SK-N-SH (cell line): ENCODE results near the gene CENPF. TPM values are rescaled to one million over a fixed set of nuclear protein-coding genes. Genes with fewer than 3 reads are reported as not detected.

Experiments used
- CTCF ChIA-PET: fragments of 300-600, 350-600 bp; formaldehyde crosslinking; extraction: SDS; loops from one replicate; lab custom pipeline; 2021; lab: Yijun Ruan, JAX
- POLR2A ChIA-PET: fragments of 350-600 bp; sonication (Branson Sonifier 250); formaldehyde crosslinking; extraction: SDS; loops from one replicate; lab custom pipeline; 2020; ENCODE audit warnings: antibody characterized with exemption, inconsistent platforms; lab: Yijun Ruan, JAX
- DNase-seq: peaks from one replicate; pipeline ENCODE4 v3.0.0; 2012
- H2AFZ ChIP-seq: fragments of 200-600 bp; sonication (generic); 2 replicates; pipeline ENCODE4 v1.8.1; 2016; ENCODE audit warnings: antibody characterized with exemption, mild to moderate bottlenecking, low read depth
- H3F3A ChIP-seq: fragments of 200-600 bp; sonication (generic); replicated peaks from 2 replicates; pipeline ENCODE3; 2016; ENCODE audit warnings: antibody characterized with exemption, mild to moderate bottlenecking; ENCODE audit not compliant: insufficient read depth
- H3K27ac ChIP-seq, 2 experiments: fragments of 200-500 bp in 1 of 2; fragments of 200-600 bp in 1 of 2; sonication (Bioruptor generic) in 1 of 2; sonication (generic), shearing (Covaris generic) in 1 of 2; 2 replicates each; pipeline versions ENCODE4 v1.5.1 to v1.6.1; 2014 to 2016; ENCODE audit warnings: low read depth in 2 of 2, inconsistent platforms in 1 of 2, low read length in 1 of 2, mild to moderate bottlenecking in 1 of 2, mixed read lengths in 1 of 2
- H3K27me3 ChIP-seq: fragments of 200-600 bp; sonication (generic), shearing (Covaris generic); 2 replicates; pipeline ENCODE4 v1.6.1; 2016; ENCODE audit warnings: mixed run types; ENCODE audit not compliant: insufficient read depth
- H3K36me3 ChIP-seq, 2 experiments: fragments of 200-500 bp in 1 of 2; fragments of 200-600 bp in 1 of 2; sonication (Bioruptor generic) in 1 of 2; sonication (generic) in 1 of 2; replicated peaks in 1 of 2; 2 replicates each; pipeline versions ENCODE3 to v1.5.1; 2014 to 2016; ENCODE audit warnings: low read length in 1 of 2, mild to moderate bottlenecking in 1 of 2; ENCODE audit not compliant: insufficient read depth in 2 of 2, control insufficient read depth in 1 of 2
- H3K4me1 ChIP-seq, 2 experiments: fragments of 200-500 bp in 1 of 2; fragments of 200-600 bp in 1 of 2; sonication (Bioruptor generic) in 1 of 2; sonication (generic), shearing (Covaris generic) in 1 of 2; 2 replicates each; pipeline versions ENCODE4 v1.5.1 to v1.6.1; 2014 to 2016; ENCODE audit warnings: low read depth in 1 of 2, low read length in 1 of 2, mixed run types in 1 of 2; ENCODE audit not compliant: insufficient read depth in 2 of 2, control insufficient read depth in 1 of 2
- H3K4me2 ChIP-seq: fragments of 200-600 bp; sonication (generic), shearing (Covaris generic); 2 replicates; pipeline ENCODE4 v1.6.1; 2017; ENCODE audit warnings: mixed run types
- H3K4me3 ChIP-seq, 2 experiments: fragments of 200-500 bp in 1 of 2; fragments of 200-600 bp in 1 of 2; sonication (Bioruptor generic) in 1 of 2; sonication (generic), shearing (Covaris generic) in 1 of 2; 2 replicates each; pipeline versions ENCODE4 v1.5.1 to v1.8.1; 2014 to 2016; ENCODE audit warnings: low read depth in 2 of 2, inconsistent platforms in 1 of 2, low read length in 1 of 2, mild to moderate bottlenecking in 1 of 2, mixed read lengths in 1 of 2, moderate library complexity in 1 of 2
- H3K79me2 ChIP-seq: fragments of 200-600 bp; sonication (generic); 2 replicates; pipeline ENCODE4 v1.8.1; 2017; ENCODE audit warnings: mild to moderate bottlenecking; ENCODE audit not compliant: insufficient read depth
- H3K9ac ChIP-seq: fragments of 200-600 bp; sonication (generic); 2 replicates; pipeline ENCODE4 v1.6.1; 2017; ENCODE audit warnings: mixed run types
- H3K9me2 ChIP-seq: fragments of 200-600 bp; sonication (generic); 2 replicates; pipeline ENCODE4 v1.6.1; 2017; ENCODE audit warnings: mixed run types
- H3K9me3 ChIP-seq: fragments of 200-600 bp; sonication (generic); 2 replicates; pipeline ENCODE4 v1.6.1; 2017; ENCODE audit warnings: mixed run types, mild to moderate bottlenecking, moderate library complexity
- H4K20me1 ChIP-seq: fragments of 200-600 bp; sonication (generic); 2 replicates; pipeline ENCODE4 v1.6.1; 2017; ENCODE audit warnings: mild to moderate bottlenecking, mixed run types; ENCODE audit not compliant: insufficient read depth
- CHD2 ChIP-seq: fragments of 150-350 bp; IDR thresholded peaks from 2 replicates; pipeline ENCODE4 v1.6.1; 2018; ENCODE audit warnings: low read length; ENCODE audit not compliant: partially characterized antibody
- ELF1 ChIP-seq: IDR thresholded peaks from 2 replicates; pipeline ENCODE4 v1.4.0; 2012
- EP300 ChIP-seq, 2 experiments: IDR thresholded peaks; 2 replicates each; pipeline versions ENCODE4 v1.4.0 to v1.6.1; 2012; ENCODE audit warnings: borderline replicate concordance in 1 of 2, low read depth in 1 of 2, low read length in 1 of 2
- EZH2phosphoT487 ChIP-seq: fragments of 200-600 bp; sonication (generic); IDR thresholded peaks from 2 replicates; pipeline ENCODE4 v1.6.1; 2017; ENCODE audit warnings: low read depth, mixed run types, mild to moderate bottlenecking, antibody characterized with exemption, moderate library complexity, borderline replicate concordance
- FOSL2 ChIP-seq: IDR thresholded peaks from 2 replicates; pipeline ENCODE4 v1.4.0; 2012; ENCODE audit warnings: low read depth, mild to moderate bottlenecking, moderate library complexity, borderline replicate concordance
- FOXJ3 ChIP-seq: sonication (generic); formaldehyde crosslinking; IDR thresholded peaks from 2 replicates; pipeline ENCODE4 v1.5.1; 2020; ENCODE audit warnings: mild to moderate bottlenecking, missing genetic modification reagents
- FOXM1 ChIP-seq: IDR thresholded peaks from 2 replicates; pipeline ENCODE4 v1.4.0; 2012; ENCODE audit warnings: low read depth, mild to moderate bottlenecking
- GABPA ChIP-seq: IDR thresholded peaks from 2 replicates; pipeline ENCODE4 v1.4.0; 2012; ENCODE audit warnings: low read depth, mild to moderate bottlenecking
- GATA2 ChIP-seq: sonication (generic); formaldehyde crosslinking; IDR thresholded peaks from 2 replicates; pipeline ENCODE4 v1.5.0; 2020; ENCODE audit warnings: mild to moderate bottlenecking, missing genetic modification reagents
- JUND ChIP-seq: IDR thresholded peaks from 2 replicates; pipeline ENCODE4 v1.4.0; 2012
- NFIC ChIP-seq: IDR thresholded peaks from 2 replicates; pipeline ENCODE4 v1.4.0; 2012; ENCODE audit warnings: borderline replicate concordance
- NRF1 ChIP-seq: IDR thresholded peaks from 2 replicates; pipeline ENCODE4 v1.6.1; 2012; ENCODE audit warnings: low read depth, mild to moderate bottlenecking, low read length
- RAD21 ChIP-seq: IDR thresholded peaks from 2 replicates; pipeline ENCODE4 v1.6.1; 2012; ENCODE audit warnings: mild to moderate bottlenecking, low read length
- RCOR1 ChIP-seq: fragments of 150-350 bp; IDR thresholded peaks from 2 replicates; pipeline ENCODE4 v1.6.1; 2017; ENCODE audit warnings: antibody characterized with exemption, low read length
- RXRA ChIP-seq: IDR thresholded peaks from 2 replicates; pipeline ENCODE4 v1.4.0; 2012; ENCODE audit warnings: low read depth, mild to moderate bottlenecking, borderline replicate concordance
- SIN3A ChIP-seq: IDR thresholded peaks from 2 replicates; pipeline ENCODE4 v1.6.1; 2012; ENCODE audit warnings: low read depth, mild to moderate bottlenecking, low read length, moderate library complexity, borderline replicate concordance
- SMC3 ChIP-seq: IDR thresholded peaks from 2 replicates; pipeline ENCODE4 v1.6.1; 2012; ENCODE audit warnings: low read depth, low read length, improper control_type of control experiment
- TAF1 ChIP-seq: IDR thresholded peaks from 2 replicates; pipeline ENCODE4 v1.6.1; 2012; ENCODE audit warnings: low read depth, mild to moderate bottlenecking, low read length, moderate library complexity, borderline replicate concordance
- TCF12 ChIP-seq: IDR thresholded peaks from 2 replicates; pipeline ENCODE4 v1.4.0; 2012
- TEAD4 ChIP-seq: IDR thresholded peaks from 2 replicates; pipeline ENCODE4 v1.4.0; 2012; ENCODE audit warnings: mild to moderate bottlenecking, borderline replicate concordance; ENCODE audit not compliant: insufficient read depth
- WGBS: methylation state at CpG from one replicate; pipeline ENCODE4 v1.1.6; 2017; ENCODE audit warnings: low lambda C conversion rate; 5-methylcytosine and 5-hydroxymethylcytosine counted together
- polyA plus RNA-seq, 3 experiments: library from polyadenylated mRNA; depleted of rRNA; stranded (reverse); fragments of >200 nt; gene quantifications; 2 replicates each; pipeline ENCODE4 v1.2.3, GENCODE V29; 2012
- TF ChIP-seq, protein P1 (sequence below): IDR thresholded peaks from 2 replicates; pipeline ENCODE4 v1.4.0; 2012; ENCODE audit warnings: low read depth, borderline replicate concordance
- TF ChIP-seq, protein P2 (sequence below): IDR thresholded peaks from 2 replicates; pipeline ENCODE4 v1.4.0; 2012; ENCODE audit warnings: low read depth
- TF ChIP-seq, protein P3 (sequence below): fragments of 200-600 bp; sonication (generic); IDR thresholded peaks from 2 replicates; pipeline ENCODE4 v1.6.1; 2017; ENCODE audit warnings: antibody characterized with exemption, mild to moderate bottlenecking, moderate library complexity

The CENPF gene
- polyA plus RNA-seq, 1 of the 3 experiments (the other 2 are of a cell fraction): 14.5 TPM

DNA sequence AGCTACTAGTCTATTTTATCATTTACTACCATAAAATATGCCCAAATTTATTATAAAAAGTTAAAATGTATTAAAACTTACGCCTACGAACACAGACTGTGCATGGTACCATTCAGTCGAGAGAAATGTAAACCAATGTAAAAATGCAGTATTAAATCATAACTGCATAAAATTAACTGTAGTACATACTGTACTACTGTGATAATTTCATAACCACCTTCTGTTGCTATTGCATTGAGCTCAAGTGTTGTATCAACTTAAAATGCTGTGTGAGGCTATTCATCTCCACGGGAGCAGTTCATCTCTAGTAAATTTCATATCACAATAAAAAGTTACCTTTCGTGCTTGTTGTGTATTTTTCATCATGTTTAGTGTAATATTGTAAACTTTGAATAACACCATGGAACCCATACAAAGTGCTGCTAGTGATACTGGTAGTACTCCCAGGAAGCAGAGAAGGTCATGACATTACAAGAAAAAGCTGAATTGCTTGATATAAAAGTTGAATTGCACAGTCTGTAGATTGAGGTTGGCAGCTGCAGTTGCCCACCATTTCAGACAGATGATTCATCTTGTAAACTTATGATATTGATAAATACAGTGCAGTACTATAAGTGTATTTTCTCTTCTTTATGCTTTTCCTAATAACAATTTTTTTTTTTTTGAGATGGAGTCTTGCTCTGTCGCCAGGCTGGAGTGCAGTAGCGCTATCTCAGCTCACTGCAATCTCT is 19.0 kb upstream of the CENPF start (continued):
- TF ChIP-seq GATA2 (no peak), EP300 (IDR thresholded peaks at IDR 0.05; ENCODE audit: borderline replicate concordance in 1 of 2, low read depth in 1 of 2, low read length in 1 of 2) (peak in 1 of 2 experiments; percentile 65; a peak in 1 of 4 replicates), CHD2 (no peak), TAF1 (no peak), JUND (peak; percentile 67), TCF12 (peak; percentile 72), EZH2phosphoT487 (no peak), TEAD4 (0 out of 2 replicates have a peak, but pooled peaks have one; percentile 11), NRF1 (no peak), FOXJ3 (CRISPR knock-in tag) (no peak), SMC3 (no peak), RAD21 (no peak), SIN3A (no peak), GABPA (no peak), FOXM1 (no peak), ELF1 (no peak)
- TF ChIP-seq, protein P1, sequence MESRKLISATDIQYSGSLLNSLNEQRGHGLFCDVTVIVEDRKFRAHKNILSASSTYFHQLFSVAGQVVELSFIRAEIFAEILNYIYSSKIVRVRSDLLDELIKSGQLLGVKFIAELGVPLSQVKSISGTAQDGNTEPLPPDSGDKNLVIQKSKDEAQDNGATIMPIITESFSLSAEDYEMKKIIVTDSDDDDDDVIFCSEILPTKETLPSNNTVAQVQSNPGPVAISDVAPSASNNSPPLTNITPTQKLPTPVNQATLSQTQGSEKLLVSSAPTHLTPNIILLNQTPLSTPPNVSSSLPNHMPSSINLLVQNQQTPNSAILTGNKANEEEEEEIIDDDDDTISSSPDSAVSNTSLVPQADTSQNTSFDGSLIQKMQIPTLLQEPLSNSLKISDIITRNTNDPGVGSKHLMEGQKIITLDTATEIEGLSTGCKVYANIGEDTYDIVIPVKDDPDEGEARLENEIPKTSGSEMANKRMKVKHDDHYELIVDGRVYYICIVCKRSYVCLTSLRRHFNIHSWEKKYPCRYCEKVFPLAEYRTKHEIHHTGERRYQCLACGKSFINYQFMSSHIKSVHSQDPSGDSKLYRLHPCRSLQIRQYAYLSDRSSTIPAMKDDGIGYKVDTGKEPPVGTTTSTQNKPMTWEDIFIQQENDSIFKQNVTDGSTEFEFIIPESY: no peak

DNA sequence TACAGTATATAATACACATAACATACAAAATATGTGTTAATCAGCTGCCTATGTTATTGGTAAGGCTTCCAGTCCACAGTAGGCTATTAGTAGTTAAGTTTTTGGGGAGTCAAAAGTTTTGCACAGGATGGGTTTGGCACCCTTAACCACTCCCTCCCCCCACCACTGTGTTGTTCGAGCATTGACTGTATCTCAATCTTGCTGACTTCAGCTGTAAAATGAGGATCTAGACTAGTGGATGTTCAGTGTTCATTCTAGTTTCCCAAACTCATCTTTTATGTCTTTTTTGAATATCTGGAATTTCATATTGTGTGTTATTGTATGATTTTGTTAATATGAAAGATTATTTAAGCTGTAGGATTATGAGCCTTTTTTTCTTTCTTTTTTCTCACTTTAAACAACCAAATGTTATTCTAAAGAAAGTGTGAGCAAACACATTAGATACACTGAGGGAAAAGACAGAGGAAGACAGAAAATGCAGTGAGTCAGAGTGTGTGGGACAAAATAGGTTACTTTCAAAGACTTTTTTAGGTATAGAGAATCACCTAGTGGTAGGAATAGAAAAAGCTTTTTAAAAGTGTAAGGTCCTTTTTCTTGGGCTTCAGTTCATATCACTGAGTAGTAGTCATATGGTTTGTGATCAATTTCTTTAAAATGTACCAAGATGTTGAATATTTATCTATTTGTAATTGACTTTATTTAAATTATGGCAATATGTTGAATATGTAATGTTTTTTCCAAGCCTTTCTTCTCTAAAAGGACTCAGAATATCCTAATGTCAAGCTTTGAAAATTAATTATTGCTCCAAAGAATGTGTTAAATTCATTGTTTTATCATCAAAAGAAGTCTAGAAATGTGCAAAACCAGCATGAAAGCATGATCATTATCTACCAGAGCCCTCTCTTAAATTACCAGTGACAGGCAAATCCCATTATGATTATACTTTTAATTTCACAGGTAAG is 17.9 kb upstream of the CENPF start:
- no peak overlapping the region for H3K4me3 ChIP-seq
- H2AFZ ChIP-seq: no peak overlapping the region
- peaks cover 3 to 38% of the 10 kb centered on the region in 2 experiments for H3K4me1 ChIP-seq
- no peak overlapping the region for H3K4me2 ChIP-seq
- H3K79me2 ChIP-seq: no peaks in the 10 kb centered on the region
- no peaks in the 10 kb centered on the region for H3K9me3 ChIP-seq
- WGBS: 29% methylated on average over 1 of the region's 1 CpG
- CTCF ChIA-PET: interaction anchor here (0.6 to 18.6 kb wide), 29 partner anchors 9 to 1336 kb away, joined by 3 to 323 read pairs (median 4); no protein-coding TSS in a partner anchor
- no peak for DNase-seq
- H3K36me3 ChIP-seq: no peaks in the 10 kb centered on the region
- no peaks in the 10 kb centered on the region for H3K27me3 ChIP-seq
- H3K9ac ChIP-seq: no peak overlapping the region
- POLR2A ChIA-PET: interaction anchor here (1.2 kb wide), 1 partner anchor 252 kb away, joined by 5 read pairs; no protein-coding TSS in a partner anchor
- peaks cover 47% of the 10 kb centered on the region for H3F3A ChIP-seq
- no peaks in the 10 kb centered on the region for H4K20me1 ChIP-seq
- no peaks in the 10 kb centered on the region for H3K9me2 ChIP-seq
- peak overlapping the region in 1 of 2 experiments; percentile 50; a peak in 2 of 4 replicates for H3K27ac ChIP-seq
- TF ChIP-seq RAD21 (peak; percentile 87), GABPA (no peak), EZH2phosphoT487 (no peak), NRF1 (no peak), TEAD4 (no peak), FOXJ3 (CRISPR knock-in tag) (no peak), SMC3 (peak; percentile 77), EP300 (IDR thresholded peaks at IDR 0.05; ENCODE audit: borderline replicate concordance in 1 of 2, low read depth in 1 of 2, low read length in 1 of 2) (no peak), FOSL2 (peak; percentile 55), FOXM1 (no peak), GATA2 (no peak), TCF12 (no peak), JUND (peak; percentile 36; the same call in 1 of the 2 replicates), NFIC (no peak), CHD2 (no peak), TAF1 (no peak), RCOR1 (no peak), RXRA (no peak), ELF1 (no peak)
- TF ChIP-seq, protein P2, sequence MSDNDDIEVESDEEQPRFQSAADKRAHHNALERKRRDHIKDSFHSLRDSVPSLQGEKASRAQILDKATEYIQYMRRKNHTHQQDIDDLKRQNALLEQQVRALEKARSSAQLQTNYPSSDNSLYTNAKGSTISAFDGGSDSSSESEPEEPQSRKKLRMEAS: no peak
- TF ChIP-seq, protein P3, sequence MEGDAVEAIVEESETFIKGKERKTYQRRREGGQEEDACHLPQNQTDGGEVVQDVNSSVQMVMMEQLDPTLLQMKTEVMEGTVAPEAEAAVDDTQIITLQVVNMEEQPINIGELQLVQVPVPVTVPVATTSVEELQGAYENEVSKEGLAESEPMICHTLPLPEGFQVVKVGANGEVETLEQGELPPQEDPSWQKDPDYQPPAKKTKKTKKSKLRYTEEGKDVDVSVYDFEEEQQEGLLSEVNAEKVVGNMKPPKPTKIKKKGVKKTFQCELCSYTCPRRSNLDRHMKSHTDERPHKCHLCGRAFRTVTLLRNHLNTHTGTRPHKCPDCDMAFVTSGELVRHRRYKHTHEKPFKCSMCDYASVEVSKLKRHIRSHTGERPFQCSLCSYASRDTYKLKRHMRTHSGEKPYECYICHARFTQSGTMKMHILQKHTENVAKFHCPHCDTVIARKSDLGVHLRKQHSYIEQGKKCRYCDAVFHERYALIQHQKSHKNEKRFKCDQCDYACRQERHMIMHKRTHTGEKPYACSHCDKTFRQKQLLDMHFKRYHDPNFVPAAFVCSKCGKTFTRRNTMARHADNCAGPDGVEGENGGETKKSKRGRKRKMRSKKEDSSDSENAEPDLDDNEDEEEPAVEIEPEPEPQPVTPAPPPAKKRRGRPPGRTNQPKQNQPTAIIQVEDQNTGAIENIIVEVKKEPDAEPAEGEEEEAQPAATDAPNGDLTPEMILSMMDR: peak; percentile 92
